ENCODE measurements around the gene ACAP3. TPM values are rescaled to one million over a fixed set of nuclear protein-coding genes. Genes with fewer than 3 reads are reported as not detected.
"Not testable (repeated sequence)": the region's sequence is repeated elsewhere in the genome, so short reads cannot be mapped to it uniquely, and the experiment has no call there.

Gene ACAP3
- total RNA-seq, 1 experiment from 2014 or later, result 28.1 TPM

GRCh38 chr1:1254667-1254998 lies 53.1 kb downstream of the ACAP3 start:
- H2AFZ ChIP-seq (ENCODE audit: low read length), result no peak overlapping the region
- no peak overlapping the region for H3K9ac ChIP-seq (ENCODE audit: low read length)
- no peak for DNase-seq
- no peaks in the 10 kb centered on the region for H3K9me3 ChIP-seq (ENCODE audit: low read length)
- no peak overlapping the region for H3K4me3 ChIP-seq (ENCODE audit: low read length)
- H3K4me1 ChIP-seq (ENCODE audit: low read length), result no peaks in the 10 kb centered on the region
- H3K27ac ChIP-seq (ENCODE audit: low read length), result no peak overlapping the region
- H3K4me2 ChIP-seq (ENCODE audit: low read depth, low read length, poor library complexity, severe bottlenecking), result no peak overlapping the region
- no peaks in the 10 kb centered on the region for H3K79me2 ChIP-seq (ENCODE audit: low read length)
- H3K9me2 ChIP-seq (replicated peaks; ENCODE audit: insufficient read depth, low read length), result no peaks in the 10 kb centered on the region
- no peaks in the 10 kb centered on the region for H3K27me3 ChIP-seq (ENCODE audit: low read length)
- H4K20me1 ChIP-seq (ENCODE audit: insufficient read depth, low read depth, low read length), result 0 out of 2 replicates have a peak, but pooled peaks cover 7% of the 10 kb centered on the region
- 0 out of 2 replicates have a peak, but pooled peaks cover 4% of the 10 kb centered on the region for H3K36me3 ChIP-seq (ENCODE audit: insufficient read depth, low read length)

GRCh38 chr1:1253972-1254666 lies 53.6 kb downstream of the ACAP3 start:
- Histone ChIP-seq H3K27me3 (ENCODE audit: low read length) (no peaks in the 10 kb centered on the region), H3K9me2 (replicated peaks; ENCODE audit: insufficient read depth, low read length) (no peaks in the 10 kb centered on the region), H3K9ac (ENCODE audit: low read length) (no peak overlapping the region), H3K27ac (ENCODE audit: low read length) (no peak overlapping the region), H3K9me3 (ENCODE audit: low read length) (no peaks in the 10 kb centered on the region), H3K4me1 (ENCODE audit: low read length) (no peaks in the 10 kb centered on the region), H2AFZ (ENCODE audit: low read length) (no peak overlapping the region), H3K79me2 (ENCODE audit: low read length) (no peaks in the 10 kb centered on the region), H3K4me3 (ENCODE audit: low read length) (no peak overlapping the region), H4K20me1 (ENCODE audit: insufficient read depth, low read depth, low read length) (0 out of 2 replicates have a peak, but pooled peaks cover 7% of the 10 kb centered on the region), H3K36me3 (ENCODE audit: insufficient read depth, low read length) (0 out of 2 replicates have a peak, but pooled peaks cover 4% of the 10 kb centered on the region), H3K4me2 (ENCODE audit: low read depth, low read length, poor library complexity, severe bottlenecking) (no peak overlapping the region)
- no peak for DNase-seq

- Histone ChIP-seq H3K4me1 (ENCODE audit: low read length) (no peaks in the 10 kb centered on the region), H3K79me2 (ENCODE audit: low read length) (no peaks in the 10 kb centered on the region)
Measured at GRCh38 chr1:1253314-1253713, 54.4 kb downstream of the ACAP3 start.

GRCh38 chr1:1250786-1251284 lies 56.9 kb downstream of the ACAP3 start:
- Histone ChIP-seq H3K36me3 (ENCODE audit: insufficient read depth, low read length) (0 out of 2 replicates have a peak, but pooled peaks cover under 1% of the 10 kb centered on the region), H3K4me2 (ENCODE audit: low read depth, low read length, poor library complexity, severe bottlenecking) (no peak overlapping the region), H3K9ac (ENCODE audit: low read length) (no peak overlapping the region), H3K9me3 (ENCODE audit: low read length) (no peaks in the 10 kb centered on the region), H2AFZ (ENCODE audit: low read length) (no peak overlapping the region), H3K4me1 (ENCODE audit: low read length) (no peaks in the 10 kb centered on the region), H3K27me3 (ENCODE audit: low read length) (no peaks in the 10 kb centered on the region), H3K4me3 (ENCODE audit: low read length) (no peak overlapping the region), H3K9me2 (replicated peaks; ENCODE audit: insufficient read depth, low read length) (no peaks in the 10 kb centered on the region), H3K79me2 (ENCODE audit: low read length) (no peaks in the 10 kb centered on the region), H4K20me1 (ENCODE audit: insufficient read depth, low read depth, low read length) (0 out of 2 replicates have a peak, but pooled peaks cover 13% of the 10 kb centered on the region), H3K27ac (ENCODE audit: low read length) (no peak overlapping the region)
- DNase-seq, result peak; percentile 65

More at GRCh38 chr1:1253314-1253713, 54.4 kb downstream of the ACAP3 start:
- DNase-seq, result no peak
- Histone ChIP-seq H3K27ac (ENCODE audit: low read length) (no peak overlapping the region), H3K36me3 (ENCODE audit: insufficient read depth, low read length) (0 out of 2 replicates have a peak, but pooled peaks cover 4% of the 10 kb centered on the region), H3K4me3 (ENCODE audit: low read length) (no peak overlapping the region), H3K4me2 (ENCODE audit: low read depth, low read length, poor library complexity, severe bottlenecking) (no peak overlapping the region), H2AFZ (ENCODE audit: low read length) (no peak overlapping the region), H3K27me3 (ENCODE audit: low read length) (no peaks in the 10 kb centered on the region), H3K9me2 (replicated peaks; ENCODE audit: insufficient read depth, low read length) (no peaks in the 10 kb centered on the region), H3K9ac (ENCODE audit: low read length) (no peak overlapping the region), H4K20me1 (ENCODE audit: insufficient read depth, low read depth, low read length) (0 out of 2 replicates have a peak, but pooled peaks cover 7% of the 10 kb centered on the region), H3K9me3 (ENCODE audit: low read length) (no peaks in the 10 kb centered on the region)

GRCh38 chr1:1248009-1248913 lies 59.5 kb downstream of the ACAP3 start:
- not testable (repeated sequence) for H3K9ac ChIP-seq (ENCODE audit: low read length); H2AFZ ChIP-seq (ENCODE audit: low read length); H3K79me2 ChIP-seq (ENCODE audit: low read length)

GRCh38 chr1:1247341-1247913 lies 60.3 kb downstream of the ACAP3 start:
- Histone ChIP-seq H3K9me2 (replicated peaks; ENCODE audit: insufficient read depth, low read length) (no peaks in the 10 kb centered on the region), H3K79me2 (ENCODE audit: low read length) (no peaks in the 10 kb centered on the region), H3K9ac (ENCODE audit: low read length) (no peak overlapping the region), H3K4me2 (ENCODE audit: low read depth, low read length, poor library complexity, severe bottlenecking) (no peak overlapping the region), H3K27ac (ENCODE audit: low read length) (no peak overlapping the region), H2AFZ (ENCODE audit: low read length) (no peak overlapping the region), H3K9me3 (ENCODE audit: low read length) (no peaks in the 10 kb centered on the region), H3K27me3 (ENCODE audit: low read length) (no peaks in the 10 kb centered on the region), H3K4me3 (ENCODE audit: low read length) (no peak overlapping the region), H3K36me3 (ENCODE audit: insufficient read depth, low read length) (no peaks in the 10 kb centered on the region), H4K20me1 (ENCODE audit: insufficient read depth, low read depth, low read length) (0 out of 2 replicates have a peak, but pooled peaks cover 13% of the 10 kb centered on the region), H3K4me1 (ENCODE audit: low read length) (no peaks in the 10 kb centered on the region)
- DNase-seq, result no peak

More at GRCh38 chr1:1248009-1248913, 59.5 kb downstream of the ACAP3 start:
- not testable (repeated sequence) for H3K9me2 ChIP-seq (replicated peaks; ENCODE audit: insufficient read depth, low read length); H3K27me3 ChIP-seq (ENCODE audit: low read length); H3K27ac ChIP-seq (ENCODE audit: low read length); DNase-seq; H3K36me3 ChIP-seq (ENCODE audit: insufficient read depth, low read length); H3K4me1 ChIP-seq (ENCODE audit: low read length); H3K4me3 ChIP-seq (ENCODE audit: low read length); H3K4me2 ChIP-seq (ENCODE audit: low read depth, low read length, poor library complexity, severe bottlenecking); H3K9me3 ChIP-seq (ENCODE audit: low read length)
- 0 out of 2 replicates have a peak, but pooled peaks cover 13% of the 10 kb centered on the region for H4K20me1 ChIP-seq (ENCODE audit: insufficient read depth, low read depth, low read length)

- H3K4me1 ChIP-seq (ENCODE audit: low read length), result no peaks in the 10 kb centered on the region
- H3K79me2 ChIP-seq (ENCODE audit: low read length), result no peaks in the 10 kb centered on the region
- no peaks in the 10 kb centered on the region for H3K9me3 ChIP-seq (ENCODE audit: low read length)
- H3K9me2 ChIP-seq (replicated peaks; ENCODE audit: insufficient read depth, low read length), result no peaks in the 10 kb centered on the region
- no peak within 1 kb of the TSS for H3K4me3 ChIP-seq (ENCODE audit: low read length)
- no peaks in the 10 kb centered on the region for H3K36me3 ChIP-seq (ENCODE audit: insufficient read depth, low read length)
- peaks cover 13% of the 10 kb centered on the region; the same call in 1 of the 2 replicates for H4K20me1 ChIP-seq (ENCODE audit: insufficient read depth, low read depth, low read length)
- H3K27ac ChIP-seq (ENCODE audit: low read length), result no peak within 1 kb of the TSS
- no peaks in the 10 kb centered on the region for H3K27me3 ChIP-seq (ENCODE audit: low read length)
- H2AFZ ChIP-seq (ENCODE audit: low read length), result no peak within 1 kb of the TSS
- DNase-seq, result peak; percentile 63
- no peak within 1 kb of the TSS for H3K9ac ChIP-seq (ENCODE audit: low read length)
- H3K4me2 ChIP-seq (ENCODE audit: low read depth, low read length, poor library complexity, severe bottlenecking), result no peak within 1 kb of the TSS
Measured at GRCh38 chr1:1246577-1247340, 61.0 kb downstream of the ACAP3 start, which contains the start of gene C1QTNF12. Gene C1QTNF12, minus strand, starts transcription at chr1:1246722. Its CDS starts 32 bp downstream, at chr1:1246690.
